NOMO-1 treated with dmso at 0.1 percent for 144 hours (cell line): ENCODE data around the gene CELA1.
"Not testable (repeated sequence)": the region's sequence is repeated elsewhere in the genome, so short reads cannot be mapped to it uniquely, and the experiment has no call there.

Experiments
- DNase-seq: peaks from one replicate; lab custom pipeline; 2025; ENCODE audit not compliant: unreplicated experiment; lab: John Stamatoyannopoulos, UW

The CELA1 gene

GRCh38 chr12:51345681-51346080 lies 798 bp downstream of the CELA1 start:
- DNase-seq, result no peak

GRCh38 chr12:51343201-51343600 lies 3.3 kb downstream of the CELA1 start:
- no peak for DNase-seq

- no peak for DNase-seq
Measured at GRCh38 chr12:51342416-51342815, 4.1 kb downstream of the CELA1 start.

GRCh38 chr12:51341251-51342007 lies 5.0 kb downstream of the CELA1 start:
- peak; percentile 42 for DNase-seq

GRCh38 chr12:51339750-51340149 lies 6.7 kb downstream of the CELA1 start:
- no peak for DNase-seq

- DNase-seq, result not testable (repeated sequence)
Measured at GRCh38 chr12:51337336-51337735, 9.1 kb downstream of the CELA1 start.

GRCh38 chr12:51335931-51336330 lies 10.5 kb downstream of the CELA1 start:
- peak; percentile 73 for DNase-seq

- DNase-seq, result no peak
Measured at GRCh38 chr12:51334764-51335163, 11.7 kb downstream of the CELA1 start.

GRCh38 chr12:51333536-51333935 lies 12.9 kb downstream of the CELA1 start:
- DNase-seq, result no peak

GRCh38 chr12:51330186-51330585 lies 16.3 kb downstream of the CELA1 start:
- DNase-seq, result no peak

- DNase-seq, result peak; percentile 24
Measured at GRCh38 chr12:51329742-51330141, 16.7 kb downstream of the CELA1 start.

GRCh38 chr12:51328587-51328986 lies 17.9 kb downstream of the CELA1 start:
- no peak for DNase-seq

GRCh38 chr12:51326698-51327439 lies 19.6 kb downstream of the CELA1 start:
- peak; percentile 98 for DNase-seq

GRCh38 chr12:51324953-51325352 lies 21.5 kb downstream of the CELA1 start:
- no peak for DNase-seq

- DNase-seq, result peak; percentile 62
Measured at GRCh38 chr12:51323966-51324895, 22.2 kb downstream of the CELA1 start, which contains the start of gene BIN2. Gene BIN2 (minus strand): TSS chr12:51324174. CDS start chr12:51324102, 72 bp downstream.

- peak; percentile 21 for DNase-seq
Measured at GRCh38 chr12:51323317-51323960, 23.0 kb downstream of the CELA1 start.

- DNase-seq, result no peak
Measured at GRCh38 chr12:51322452-51322851, 24.0 kb downstream of the CELA1 start.

- DNase-seq, result no peak
Measured at GRCh38 chr12:51321882-51322281, 24.6 kb downstream of the CELA1 start.

- no peak for DNase-seq
Measured at GRCh38 chr12:51320695-51321320, 25.7 kb downstream of the CELA1 start.

GRCh38 chr12:51320311-51320694 lies 26.2 kb downstream of the CELA1 start:
- DNase-seq, result no peak
